GM23248 (cell line): ENCODE measurements around the gene DRD2. TPM values are rescaled to one million over a fixed set of nuclear protein-coding genes. Genes with fewer than 3 reads are reported as not detected.

Experiments used
- DNase-seq: peaks from one replicate; pipeline ENCODE4 v3.0.0-alpha.2; 2015
- H2AFZ ChIP-seq: fragments of 200-600 bp; sonication (generic); 2 replicates; pipeline ENCODE4 v1.6.1; 2016; ENCODE audit warnings: antibody characterized with exemption
- H3F3A ChIP-seq: fragments of 200-600 bp; sonication (generic); 2 replicates; pipeline ENCODE4 v1.6.1; 2016; ENCODE audit warnings: mild to moderate bottlenecking, antibody characterized with exemption, mixed run types; ENCODE audit not compliant: insufficient read depth
- H3K27ac ChIP-seq: fragments of 200-600 bp; sonication (generic); 2 replicates; pipeline ENCODE4 v1.5.1; 2016; ENCODE audit warnings: mild to moderate bottlenecking
- H3K27me3 ChIP-seq: fragments of 200-600 bp; sonication (generic); replicated peaks from 2 replicates; pipeline ENCODE4 v1.6.1; 2016; ENCODE audit warnings: mild to moderate bottlenecking; ENCODE audit not compliant: insufficient read depth
- H3K36me3 ChIP-seq: fragments of 200-600 bp; sonication (generic); 2 replicates; pipeline ENCODE4 v1.6.1; 2016; ENCODE audit warnings: low read depth, mild to moderate bottlenecking
- H3K4me1 ChIP-seq: fragments of 200-600 bp; sonication (generic); 2 replicates; pipeline ENCODE4 v1.6.1; 2016; ENCODE audit warnings: mild to moderate bottlenecking; ENCODE audit not compliant: insufficient read depth
- H3K4me2 ChIP-seq: fragments of 200-600 bp; sonication (generic); one replicate; pipeline ENCODE4 v1.6.1; 2016; ENCODE audit warnings: mild to moderate bottlenecking; ENCODE audit not compliant: unreplicated experiment
- H3K4me3 ChIP-seq: fragments of 200-600 bp; sonication (generic); 2 replicates; pipeline ENCODE4 v1.5.1; 2016; ENCODE audit warnings: mild to moderate bottlenecking
- H3K79me2 ChIP-seq: fragments of 200-600 bp; sonication (generic); 2 replicates; pipeline ENCODE4 v1.6.1; 2016; ENCODE audit warnings: mild to moderate bottlenecking; ENCODE audit not compliant: insufficient read depth
- H3K9ac ChIP-seq: fragments of 200-600 bp; sonication (generic); 2 replicates; pipeline ENCODE4 v1.6.1; 2016; ENCODE audit warnings: mild to moderate bottlenecking
- H3K9me2 ChIP-seq: fragments of 200-600 bp; sonication (generic); 2 replicates; pipeline ENCODE4 v1.6.1; 2016; ENCODE audit warnings: mixed run types, mild to moderate bottlenecking, moderate library complexity; ENCODE audit not compliant: insufficient read depth
- H3K9me3 ChIP-seq: fragments of 200-600 bp; sonication (generic); one replicate; pipeline ENCODE4 v1.6.1; 2017; ENCODE audit warnings: low read depth
- H4K20me1 ChIP-seq: fragments of 200-600 bp; sonication (generic); 2 replicates; pipeline ENCODE4 v1.6.0; 2016; ENCODE audit not compliant: insufficient read depth
- EZH2 ChIP-seq: fragments of 200-600 bp; sonication (generic); IDR thresholded peaks from 2 replicates; pipeline ENCODE4 v1.6.1; 2018; ENCODE audit warnings: antibody characterized with exemption, mild to moderate bottlenecking; ENCODE audit not compliant: insufficient read depth, poor library complexity, severe bottlenecking
- EZH2phosphoT487 ChIP-seq: fragments of 200-600 bp; sonication (generic); IDR thresholded peaks from 2 replicates; pipeline ENCODE4 v1.6.1; 2018; ENCODE audit warnings: antibody characterized with exemption, moderate library complexity, mild to moderate bottlenecking, low read depth; ENCODE audit not compliant: insufficient read depth
- WGBS, 2 experiments: methylation state at CpG; one replicate each; pipeline ENCODE4 v1.1.6; 2015 to 2017; ENCODE audit warnings: low lambda C conversion rate in 2 of 2, low coverage in 1 of 2; ENCODE audit errors: missing lambda C conversion rate in 2 of 2; 5-methylcytosine and 5-hydroxymethylcytosine counted together
- in situ Hi-C: fragments of 300-500 bp; cut with MboI; formaldehyde crosslinking; loops from 2 replicates; pipeline ENCODE4 v1.15.0; 2020
- polyA plus RNA-seq: library from polyadenylated mRNA; unstranded; fragments of >200 nt; fragmentation: Nextera tagmentation; extraction: Ambion mirVana; gene quantifications from 2 replicates; pipeline ENCODE4 v1.2.1, GENCODE V29; 2016
- total RNA-seq: library from RNA; depleted of rRNA; stranded (reverse); fragments of >200 nt; shearing (Covaris generic); gene quantifications from 2 replicates; pipeline ENCODE4 v1.2.3, GENCODE V29; 2014

Gene DRD2
- total and polyA plus RNA-seq, 2 experiments from 2014 or later: not detected

DNA sequence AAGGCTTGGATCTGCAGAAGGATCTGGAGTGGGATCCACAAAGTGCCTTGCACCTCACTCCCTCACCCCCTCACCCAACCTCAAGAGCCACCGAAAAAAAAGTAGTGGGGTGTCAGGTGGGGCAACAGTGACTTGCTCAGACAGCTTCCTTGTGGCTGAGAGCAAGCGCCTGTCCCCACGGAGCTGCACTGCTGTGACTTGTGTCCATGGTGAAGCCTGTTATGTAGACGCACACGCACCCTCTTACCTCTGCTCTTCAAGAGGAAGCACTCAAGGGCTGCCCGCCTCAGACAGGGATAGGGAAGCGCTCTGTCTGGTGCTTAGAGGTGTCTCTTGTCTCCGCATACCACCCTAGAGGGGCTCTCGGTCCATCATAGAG is 1.2 kb downstream of the DRD2 start:
- Histone ChIP-seq H3F3A (no peaks in the 10 kb centered on the region), H3K27me3 (peaks cover 72% of the 10 kb centered on the region), H3K4me1 (no peaks in the 10 kb centered on the region), H3K79me2 (no peaks in the 10 kb centered on the region), H2AFZ (no peak overlapping the region), H3K36me3 (no peaks in the 10 kb centered on the region), H3K27ac (no peak overlapping the region), H3K4me2 (no peak overlapping the region), H3K9ac (no peak overlapping the region), H4K20me1 (no peaks in the 10 kb centered on the region), H3K9me2 (no peaks in the 10 kb centered on the region), H3K9me3 (no peaks in the 10 kb centered on the region), H3K4me3 (no peak overlapping the region)
- no peak for DNase-seq
- WGBS, 2 experiments: 24 to 27% methylated on average over 9 of the region's 9 CpGs
- in situ Hi-C loops: no loop called here
- TF ChIP-seq EZH2 (no peak), EZH2phosphoT487 (no peak)

- Histone ChIP-seq H3K9ac (no peak overlapping the region), H3K36me3 (no peaks in the 10 kb centered on the region), H3K27ac (no peak overlapping the region), H3K4me2 (no peak overlapping the region), H3K4me1 (no peaks in the 10 kb centered on the region), H3K4me3 (no peak overlapping the region), H3K79me2 (no peaks in the 10 kb centered on the region), H3F3A (no peaks in the 10 kb centered on the region), H4K20me1 (no peaks in the 10 kb centered on the region), H3K9me2 (no peaks in the 10 kb centered on the region), H3K9me3 (no peaks in the 10 kb centered on the region), H2AFZ (no peak overlapping the region), H3K27me3 (peaks cover 66% of the 10 kb centered on the region)
- in situ Hi-C loops: no loop called here
- no peak for DNase-seq
- WGBS, 2 experiments: 0% methylated on average over 1 of the region's 1 CpG
- no peak for TF ChIP-seq EZH2
- TF ChIP-seq EZH2phosphoT487: no peak
These were observed 2.7 kb downstream of the DRD2 start for GRCh38 chr11:113472471-113472870.

GRCh38 chr11:113470233-113470632 is 5.0 kb downstream of the DRD2 start:
- no peaks in the 10 kb centered on the region for H3K4me1 ChIP-seq
- H3K9ac ChIP-seq: no peak overlapping the region
- no peaks in the 10 kb centered on the region for H3F3A ChIP-seq
- H3K9me2 ChIP-seq: no peaks in the 10 kb centered on the region
- no peaks in the 10 kb centered on the region for H3K9me3 ChIP-seq
- no peak for DNase-seq
- H3K4me3 ChIP-seq: no peak overlapping the region
- in situ Hi-C loops: no loop called here
- whole genome bisulfite sequencing, 2 experiments: 2 to 3% methylated on average over 5 of the region's 5 CpGs
- TF ChIP-seq EZH2phosphoT487: no peak
- no peak for TF ChIP-seq EZH2
- H3K36me3 ChIP-seq: no peaks in the 10 kb centered on the region
- H3K27ac ChIP-seq: no peak overlapping the region
- peaks cover 56% of the 10 kb centered on the region for H3K27me3 ChIP-seq
- no peak overlapping the region for H3K4me2 ChIP-seq
- H2AFZ ChIP-seq: no peak overlapping the region
- H3K79me2 ChIP-seq: no peaks in the 10 kb centered on the region
- H4K20me1 ChIP-seq: no peaks in the 10 kb centered on the region

DNA sequence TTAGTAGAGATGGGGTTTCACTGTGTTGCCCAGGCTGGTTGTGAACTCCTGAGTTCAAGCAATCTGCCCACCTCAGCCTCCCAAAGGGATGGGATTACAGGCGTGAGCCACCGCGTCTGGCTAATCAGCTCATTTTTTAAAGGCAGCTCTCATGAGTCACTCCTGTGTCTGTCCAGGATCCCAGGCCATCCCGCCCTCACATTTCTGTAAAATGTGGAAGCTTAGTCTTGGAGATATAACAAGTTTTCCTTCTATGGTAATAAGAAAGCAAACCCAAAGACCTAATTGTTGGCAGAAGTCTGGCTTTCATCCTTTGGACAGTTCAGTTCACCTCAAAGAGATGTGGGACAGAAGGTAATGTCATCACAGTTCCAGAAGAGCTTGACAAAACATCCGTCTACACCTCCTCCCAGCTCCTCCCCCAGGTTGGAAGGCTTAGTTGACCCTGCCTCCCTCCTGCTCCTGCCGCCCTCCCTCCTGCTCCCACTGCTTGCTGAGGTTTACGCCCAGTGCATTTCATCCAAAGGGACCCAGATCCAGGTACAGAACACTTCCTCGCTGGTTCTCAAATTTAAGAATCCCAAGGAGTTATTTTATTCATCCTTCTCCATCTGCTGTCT is 6.4 kb downstream of the DRD2 start:
- Histone ChIP-seq H3K4me2 (no peak overlapping the region), H3K36me3 (no peaks in the 10 kb centered on the region), H3K27ac (no peak overlapping the region), H3K4me1 (no peaks in the 10 kb centered on the region), H3F3A (no peaks in the 10 kb centered on the region), H3K9me2 (no peaks in the 10 kb centered on the region), H4K20me1 (no peaks in the 10 kb centered on the region), H3K27me3 (peaks cover 48% of the 10 kb centered on the region), H3K79me2 (no peaks in the 10 kb centered on the region), H2AFZ (no peak overlapping the region), H3K9ac (no peak overlapping the region), H3K9me3 (no peaks in the 10 kb centered on the region), H3K4me3 (no peak overlapping the region)
- WGBS, 2 experiments: 35 to 46% methylated on average over 8 of the region's 8 CpGs
- TF ChIP-seq EZH2 (no peak), EZH2phosphoT487 (no peak)
- peak; percentile 13 for DNase-seq
- in situ Hi-C loops: no loop called here

GRCh38 chr11:113467545-113467944 is 7.7 kb downstream of the DRD2 start:
- H3K9me3 ChIP-seq: no peaks in the 10 kb centered on the region
- no peak overlapping the region for H3K27ac ChIP-seq
- in situ Hi-C loops: no loop called here
- H3K4me2 ChIP-seq: no peak overlapping the region
- H3K4me1 ChIP-seq: no peaks in the 10 kb centered on the region
- H3K4me3 ChIP-seq: no peak overlapping the region
- H2AFZ ChIP-seq: no peak overlapping the region
- H3K27me3 ChIP-seq: peaks cover 41% of the 10 kb centered on the region
- WGBS, 2 experiments: 26 to 34% methylated on average over 2 of the region's 2 CpGs
- no peaks in the 10 kb centered on the region for H3K36me3 ChIP-seq
- no peaks in the 10 kb centered on the region for H3K79me2 ChIP-seq
- no peak for DNase-seq
- no peak overlapping the region for H3K9ac ChIP-seq
- TF ChIP-seq EZH2phosphoT487 (no peak), EZH2 (no peak)
- no peaks in the 10 kb centered on the region for H3K9me2 ChIP-seq
- H4K20me1 ChIP-seq: no peaks in the 10 kb centered on the region
- no peaks in the 10 kb centered on the region for H3F3A ChIP-seq
